GM18861 (cell line): ENCODE measurements around the gene GOLM1.
"Not testable (repeated sequence)": the region's sequence is repeated elsewhere in the genome, so short reads cannot be mapped to it uniquely, and the experiment has no call there.

Source experiments
- ATAC-seq: cut with Tn5 transposase; IDR thresholded peaks from one replicate; pipeline ENCODE4 v1.9.1; 2021; ENCODE audit not compliant: unreplicated experiment

GOLM1 gene

GRCh38 chr9:86091477-86091876 lies 7.9 kb downstream of the GOLM1 start:
- no peak for ATAC-seq

GRCh38 chr9:86082870-86083269 lies 16.5 kb downstream of the GOLM1 start:
- no peak for ATAC-seq

- no peak for ATAC-seq
Observed at GRCh38 chr9:86079865-86080469, 19.4 kb downstream of the GOLM1 start.

- ATAC-seq: no peak
Observed at GRCh38 chr9:86079421-86079831, 19.9 kb downstream of the GOLM1 start.

GRCh38 chr9:86078731-86079130 lies 20.6 kb downstream of the GOLM1 start:
- ATAC-seq: no peak

- no peak for ATAC-seq
Observed at GRCh38 chr9:86077276-86077675, 22.1 kb downstream of the GOLM1 start.

- ATAC-seq: no peak
Observed at GRCh38 chr9:86075132-86076109, 23.9 kb downstream of the GOLM1 start.

- no peak for ATAC-seq
Observed at GRCh38 chr9:86073839-86074238, 25.5 kb downstream of the GOLM1 start.

- no peak for ATAC-seq
Observed at GRCh38 chr9:86072394-86072877, 26.9 kb downstream of the GOLM1 start.

- no peak for ATAC-seq
Observed at GRCh38 chr9:86069206-86069869, 30.0 kb downstream of the GOLM1 start.

- no peak for ATAC-seq
Observed at GRCh38 chr9:86064220-86064619, 35.1 kb downstream of the GOLM1 start.

GRCh38 chr9:86062845-86063693 lies 36.3 kb downstream of the GOLM1 start:
- ATAC-seq: no peak

GRCh38 chr9:86061972-86062739 lies 37.2 kb downstream of the GOLM1 start:
- ATAC-seq: no peak

- ATAC-seq: no peak
Observed at GRCh38 chr9:86057491-86057890, 41.9 kb downstream of the GOLM1 start.

GRCh38 chr9:86054695-86055094 lies 44.7 kb downstream of the GOLM1 start:
- no peak for ATAC-seq

- ATAC-seq: no peak
Observed at GRCh38 chr9:86052556-86053468, 46.5 kb downstream of the GOLM1 start.

- not testable (repeated sequence) for ATAC-seq
Observed at GRCh38 chr9:86048018-86048742, 51.2 kb downstream of the GOLM1 start.

- ATAC-seq: no peak
Observed at GRCh38 chr9:86047361-86047760, 52.0 kb downstream of the GOLM1 start.
